Astrocyte (in vitro differentiated cells and primary cell): ENCODE results near the gene ADGRG7.
"Not testable (repeated sequence)": the region's sequence is repeated elsewhere in the genome, so short reads cannot be mapped to it uniquely, and the experiment has no call there.

ENCODE experiments used
- EZH2 ChIP-seq: IDR thresholded peaks from 2 replicates; pipeline ENCODE4 v1.6.1; 2012; ENCODE audit warnings: mild to moderate bottlenecking, low read length, inconsistent platforms; ENCODE audit not compliant: insufficient read depth
- TF ChIP-seq, protein P1 (sequence below): IDR thresholded peaks from 2 replicates; pipeline ENCODE4 v1.5.1; 2011; ENCODE audit warnings: low read depth, mild to moderate bottlenecking, inconsistent platforms, low read length, moderate library complexity; ENCODE audit not compliant: insufficient read depth

DNA sequence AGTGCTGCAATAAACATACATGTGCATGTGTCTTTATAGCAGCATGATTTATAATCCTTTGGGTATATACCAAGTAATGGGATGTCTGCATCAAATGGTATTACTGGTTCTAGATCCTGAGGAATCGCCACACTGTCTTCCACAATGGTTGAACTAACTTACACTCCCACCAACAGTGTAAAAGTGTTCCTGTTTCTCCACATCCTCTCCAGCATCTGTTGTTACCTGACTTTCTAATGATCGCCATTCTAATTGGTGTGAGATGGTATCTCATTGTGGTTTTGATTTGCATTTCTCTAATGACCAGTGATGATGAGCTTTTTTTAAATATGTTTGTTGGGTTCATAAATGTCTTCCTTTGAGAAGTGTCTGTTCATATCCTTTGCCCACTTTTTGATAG lies 61.6 kb downstream of the ADGRG7 start:
- TF ChIP-seq, protein P1, sequence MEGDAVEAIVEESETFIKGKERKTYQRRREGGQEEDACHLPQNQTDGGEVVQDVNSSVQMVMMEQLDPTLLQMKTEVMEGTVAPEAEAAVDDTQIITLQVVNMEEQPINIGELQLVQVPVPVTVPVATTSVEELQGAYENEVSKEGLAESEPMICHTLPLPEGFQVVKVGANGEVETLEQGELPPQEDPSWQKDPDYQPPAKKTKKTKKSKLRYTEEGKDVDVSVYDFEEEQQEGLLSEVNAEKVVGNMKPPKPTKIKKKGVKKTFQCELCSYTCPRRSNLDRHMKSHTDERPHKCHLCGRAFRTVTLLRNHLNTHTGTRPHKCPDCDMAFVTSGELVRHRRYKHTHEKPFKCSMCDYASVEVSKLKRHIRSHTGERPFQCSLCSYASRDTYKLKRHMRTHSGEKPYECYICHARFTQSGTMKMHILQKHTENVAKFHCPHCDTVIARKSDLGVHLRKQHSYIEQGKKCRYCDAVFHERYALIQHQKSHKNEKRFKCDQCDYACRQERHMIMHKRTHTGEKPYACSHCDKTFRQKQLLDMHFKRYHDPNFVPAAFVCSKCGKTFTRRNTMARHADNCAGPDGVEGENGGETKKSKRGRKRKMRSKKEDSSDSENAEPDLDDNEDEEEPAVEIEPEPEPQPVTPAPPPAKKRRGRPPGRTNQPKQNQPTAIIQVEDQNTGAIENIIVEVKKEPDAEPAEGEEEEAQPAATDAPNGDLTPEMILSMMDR = not testable (repeated sequence)
- TF ChIP-seq EZH2 = not testable (repeated sequence)
